Measurements from ENCODE around the gene COLEC12.
A peak's percentile ranks its signal among the peaks of the same experiment; 100 is the strongest.

COLEC12 gene

GRCh38 chr18:378079-378478 lies 122.4 kb downstream of the COLEC12 start:
- H3K4me3 ChIP-seq, result no peak overlapping the region
- DNase-seq (ENCODE audit: low read depth, low spot score), result no peak

GRCh38 chr18:377088-377487 lies 123.4 kb downstream of the COLEC12 start:
- no peak for DNase-seq (ENCODE audit: low read depth, low spot score)
- no peak for TF ChIP-seq POLR2AphosphoS5 (IDR thresholded peaks at IDR 0.05; ENCODE audit: borderline replicate concordance, low read depth, low read length)
- TF ChIP-seq EZH2 (IDR thresholded peaks at IDR 0.05), result no peak
- no peak for TF ChIP-seq FOXP2 (optimal IDR thresholded peaks at IDR 0.05; ENCODE audit: control extremely low read depth, extremely low read length, insufficient read depth)

More at GRCh38 chr18:378079-378478, 122.4 kb downstream of the COLEC12 start:
- Histone ChIP-seq H3K27ac (no peak overlapping the region), H3K36me3 (ENCODE audit: insufficient read depth, low read length) (no peaks in the 10 kb centered on the region), H3K9ac (ENCODE audit: insufficient read length) (no peak overlapping the region), H3K9me3 (ENCODE audit: low read depth, low read length) (no peaks in the 10 kb centered on the region)
- no peak for TF ChIP-seq FOXP2 (optimal IDR thresholded peaks at IDR 0.05; ENCODE audit: control extremely low read depth, extremely low read length, insufficient read depth)

GRCh38 chr18:376311-376710 lies 124.2 kb downstream of the COLEC12 start:
- no peaks in the 10 kb centered on the region for H3K9me3 ChIP-seq (ENCODE audit: low read depth, low read length)
- TF ChIP-seq EZH2 (IDR thresholded peaks at IDR 0.05), result no peak
- TF ChIP-seq FOXP2 (optimal IDR thresholded peaks at IDR 0.05; ENCODE audit: control extremely low read depth, extremely low read length, insufficient read depth), result no peak
- TF ChIP-seq POLR2AphosphoS5 (IDR thresholded peaks at IDR 0.05; ENCODE audit: borderline replicate concordance, low read depth, low read length), result no peak
- no peak overlapping the region for H3K27ac ChIP-seq
- no peaks in the 10 kb centered on the region for H3K36me3 ChIP-seq (ENCODE audit: insufficient read depth, low read length)
- H3K9ac ChIP-seq (ENCODE audit: insufficient read length), result no peak overlapping the region
- no peak overlapping the region; the same call in 1 of the 2 replicates for H3K4me3 ChIP-seq
- DNase-seq (ENCODE audit: low read depth, low spot score), result no peak

More at GRCh38 chr18:377088-377487, 123.4 kb downstream of the COLEC12 start:
- no peaks in the 10 kb centered on the region for H3K36me3 ChIP-seq (ENCODE audit: insufficient read depth, low read length)
- peak overlapping the region; percentile 9; the same call in 1 of the 2 replicates for H3K4me3 ChIP-seq
- H3K9ac ChIP-seq (ENCODE audit: insufficient read length), result no peak overlapping the region
- 0 out of 2 replicates have a peak overlapping the region, but pooled peaks have one; percentile 45 for H3K27ac ChIP-seq
- H3K9me3 ChIP-seq (ENCODE audit: low read depth, low read length), result no peaks in the 10 kb centered on the region

GRCh38 chr18:374721-375168 lies 125.8 kb downstream of the COLEC12 start:
- Histone ChIP-seq H3K27ac (no peak overlapping the region), H3K4me3 (no peak overlapping the region), H3K36me3 (ENCODE audit: insufficient read depth, low read length) (no peaks in the 10 kb centered on the region), H3K9ac (ENCODE audit: insufficient read length) (no peak overlapping the region), H3K9me3 (ENCODE audit: low read depth, low read length) (no peaks in the 10 kb centered on the region)
- TF ChIP-seq EZH2 (IDR thresholded peaks at IDR 0.05) (no peak), POLR2AphosphoS5 (IDR thresholded peaks at IDR 0.05; ENCODE audit: borderline replicate concordance, low read depth, low read length) (no peak), FOXP2 (optimal IDR thresholded peaks at IDR 0.05; ENCODE audit: control extremely low read depth, extremely low read length, insufficient read depth) (no peak)
- no peak for DNase-seq (ENCODE audit: low read depth, low spot score)

GRCh38 chr18:373780-374179 lies 126.7 kb downstream of the COLEC12 start:
- no peaks in the 10 kb centered on the region for H3K9me3 ChIP-seq (ENCODE audit: low read depth, low read length)
- H3K9ac ChIP-seq (ENCODE audit: insufficient read length), result no peak overlapping the region
- TF ChIP-seq FOXP2 (optimal IDR thresholded peaks at IDR 0.05; ENCODE audit: control extremely low read depth, extremely low read length, insufficient read depth), result no peak
- no peak for TF ChIP-seq POLR2AphosphoS5 (IDR thresholded peaks at IDR 0.05; ENCODE audit: borderline replicate concordance, low read depth, low read length)
- no peak overlapping the region for H3K27ac ChIP-seq
- H3K4me3 ChIP-seq, result no peak overlapping the region
- no peaks in the 10 kb centered on the region for H3K36me3 ChIP-seq (ENCODE audit: insufficient read depth, low read length)
- DNase-seq (ENCODE audit: low read depth, low spot score), result no peak

- H3K4me3 ChIP-seq, result peak overlapping the region; percentile 55
- no peaks in the 10 kb centered on the region for H3K9me3 ChIP-seq (ENCODE audit: low read depth, low read length)
- H3K9ac ChIP-seq (ENCODE audit: insufficient read length), result peak overlapping the region; percentile 66
- DNase-seq (ENCODE audit: low read depth, low spot score), result no peak
- H3K36me3 ChIP-seq (ENCODE audit: insufficient read depth, low read length), result no peaks in the 10 kb centered on the region
- H3K27ac ChIP-seq, result peak overlapping the region; percentile 83
- TF ChIP-seq EZH2 (IDR thresholded peaks at IDR 0.05), result no peak
- TF ChIP-seq FOXP2 (optimal IDR thresholded peaks at IDR 0.05; ENCODE audit: control extremely low read depth, extremely low read length, insufficient read depth), result no peak
- TF ChIP-seq POLR2AphosphoS5 (IDR thresholded peaks at IDR 0.05; ENCODE audit: borderline replicate concordance, low read depth, low read length), result no peak
Observed at GRCh38 chr18:371609-371982, 128.9 kb downstream of the COLEC12 start.

GRCh38 chr18:370751-371608 lies 129.5 kb downstream of the COLEC12 start:
- H3K36me3 ChIP-seq (ENCODE audit: insufficient read depth, low read length), result no peaks in the 10 kb centered on the region
- no peaks in the 10 kb centered on the region for H3K9me3 ChIP-seq (ENCODE audit: low read depth, low read length)
- peak overlapping the region; percentile 83 for H3K27ac ChIP-seq
- TF ChIP-seq EZH2 (IDR thresholded peaks at IDR 0.05) (no peak), POLR2AphosphoS5 (IDR thresholded peaks at IDR 0.05; ENCODE audit: borderline replicate concordance, low read depth, low read length) (no peak), FOXP2 (optimal IDR thresholded peaks at IDR 0.05; ENCODE audit: control extremely low read depth, extremely low read length, insufficient read depth) (no peak)
- no peak for DNase-seq (ENCODE audit: low read depth, low spot score)
- H3K9ac ChIP-seq (ENCODE audit: insufficient read length), result peak overlapping the region; percentile 66
- H3K4me3 ChIP-seq, result peak overlapping the region; percentile 55

GRCh38 chr18:369224-370015 lies 131.1 kb downstream of the COLEC12 start:
- Histone ChIP-seq H3K27ac (no peak overlapping the region), H3K4me3 (no peak overlapping the region), H3K9ac (ENCODE audit: insufficient read length) (no peak overlapping the region), H3K9me3 (ENCODE audit: low read depth, low read length) (no peaks in the 10 kb centered on the region), H3K36me3 (ENCODE audit: insufficient read depth, low read length) (no peaks in the 10 kb centered on the region)
- no peak for TF ChIP-seq FOXP2 (optimal IDR thresholded peaks at IDR 0.05; ENCODE audit: control extremely low read depth, extremely low read length, insufficient read depth)
- no peak for TF ChIP-seq EZH2 (IDR thresholded peaks at IDR 0.05)
- no peak for TF ChIP-seq POLR2AphosphoS5 (IDR thresholded peaks at IDR 0.05; ENCODE audit: borderline replicate concordance, low read depth, low read length)
- DNase-seq (ENCODE audit: low read depth, low spot score), result no peak
